Measurements from ENCODE around the gene KCP.

The KCP gene

GRCh38 chr7:128859232-128860157 lies 51.0 kb downstream of the KCP start:
- ChIA-PET CTCF (interaction anchor here (0.5 to 1.5 kb wide), 5 partner anchors 21 to 1151 kb away, joined by 3 to 5 read pairs (median 3); no protein-coding TSS in a partner anchor), POLR2A (interaction anchor here (0.8 to 2.1 kb wide), 4 partner anchors 10 to 119 kb away, joined by 3 to 6 read pairs (median 3); no protein-coding TSS in a partner anchor)
- TF ChIP-seq NFRKB (IDR thresholded peaks at IDR 0.05) (no peak), TARDBP (IDR thresholded peaks at IDR 0.05) (no peak), SP1 (IDR thresholded peaks at IDR 0.05) (no peak), FOXM1 (IDR thresholded peaks at IDR 0.05; ENCODE audit: borderline replicate concordance) (no peak), ELF4 (IDR thresholded peaks at IDR 0.05) (no peak), SUZ12 (IDR thresholded peaks at IDR 0.05) (no peak), BHLHE40 (IDR thresholded peaks at IDR 0.05; ENCODE audit: borderline replicate concordance) (no peak), FOXK2 (IDR thresholded peaks at IDR 0.05) (no peak), HDGF (IDR thresholded peaks at IDR 0.05; ENCODE audit: borderline replicate concordance) (no peak), PKNOX1 (IDR thresholded peaks at IDR 0.05) (no peak), L3MBTL2 (conservative IDR thresholded peaks at IDR 0.05) (no peak), ZNF384 (IDR thresholded peaks at IDR 0.05) (no peak), CTBP1 (IDR thresholded peaks at IDR 0.05; ENCODE audit: borderline replicate concordance) (no peak), FOXA1 (IDR thresholded peaks at IDR 0.05) (no peak)
- no peak for DNase-seq (ENCODE audit: extremely low spot score)

DNA sequence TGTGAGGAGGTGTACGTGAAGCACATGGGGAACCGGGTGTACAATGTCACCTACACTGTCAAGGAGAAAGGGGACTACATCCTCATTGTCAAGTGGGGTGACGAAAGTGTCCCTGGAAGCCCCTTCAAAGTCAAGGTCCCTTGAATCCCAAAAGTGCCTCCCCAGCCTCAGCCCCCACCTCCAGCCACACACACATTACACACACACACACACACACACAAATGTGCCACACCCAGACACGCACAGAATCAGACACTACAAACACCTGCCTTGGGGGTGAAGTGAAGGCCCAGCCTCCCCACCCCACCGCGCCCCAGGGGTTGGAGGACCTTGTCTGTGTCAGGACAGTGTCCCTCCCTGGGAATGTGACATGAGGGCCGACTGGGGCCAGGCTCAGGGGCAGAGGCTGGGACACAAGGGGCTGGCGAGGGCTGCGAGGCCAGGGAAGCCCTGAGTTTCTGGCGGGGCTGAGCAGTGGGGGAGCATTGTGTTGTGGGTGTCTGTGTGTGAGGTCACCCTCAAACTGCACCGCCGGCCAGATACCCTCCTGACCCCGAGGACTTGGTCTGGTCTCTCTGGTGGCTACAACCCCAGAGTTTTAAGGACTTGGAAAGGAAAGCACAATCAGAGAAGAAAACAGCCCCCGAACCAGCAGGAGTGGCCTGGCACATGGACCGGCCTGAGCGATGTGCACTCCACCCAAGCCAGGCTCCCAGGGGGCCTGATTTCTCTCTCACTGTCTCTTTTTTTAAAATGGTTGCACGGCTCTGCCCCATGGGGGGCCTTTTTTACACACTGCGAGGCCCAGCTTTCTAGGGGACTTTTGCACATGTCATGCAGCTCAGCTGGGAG lies 51.9 kb downstream of the KCP start:
- POLR2A ChIA-PET = no interaction called here
- DNase-seq (ENCODE audit: extremely low spot score) = no peak
- TF ChIP-seq PKNOX1 (IDR thresholded peaks at IDR 0.05) = no peak
- no peak for TF ChIP-seq SP1 (IDR thresholded peaks at IDR 0.05)
- CTCF ChIA-PET = no interaction called here

DNA sequence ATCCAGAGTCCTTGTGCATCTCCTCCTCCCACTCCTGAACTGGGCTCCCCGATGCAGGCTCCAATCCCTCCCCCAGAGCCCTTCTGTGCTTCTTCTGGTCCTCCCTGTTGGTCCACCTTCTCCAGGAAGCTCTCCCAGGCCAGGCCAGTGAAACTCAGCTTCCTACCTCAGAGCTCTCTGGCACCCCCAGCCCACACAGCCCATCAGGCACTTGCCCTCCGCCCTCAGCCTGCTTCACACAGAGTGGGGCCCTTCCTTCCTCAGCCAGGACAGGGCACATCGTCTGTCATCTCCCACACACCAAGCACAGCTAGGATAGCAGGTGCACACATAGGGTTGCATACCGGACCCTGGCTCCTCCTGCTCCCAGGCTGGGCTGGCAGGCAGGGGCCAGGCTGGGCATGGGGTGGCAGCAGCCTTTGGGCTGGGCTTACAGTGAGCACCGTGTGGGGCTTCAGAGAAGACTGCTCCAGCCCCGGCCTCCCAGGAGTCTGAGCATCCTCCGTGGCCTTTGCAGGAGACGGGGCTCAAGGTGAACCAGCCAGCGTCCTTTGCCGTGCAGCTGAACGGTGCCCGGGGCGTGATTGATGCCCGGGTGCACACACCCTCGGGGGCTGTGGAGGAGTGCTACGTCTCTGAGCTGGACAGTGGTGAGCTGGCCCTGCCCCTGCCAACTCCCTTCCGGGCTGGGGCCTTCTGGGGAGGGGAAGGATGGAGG lies 54.3 kb downstream of the KCP start:
- POLR2A ChIA-PET = no interaction called here
- TF ChIP-seq TARDBP (IDR thresholded peaks at IDR 0.05) (no peak), FOXM1 (IDR thresholded peaks at IDR 0.05; ENCODE audit: borderline replicate concordance) (no peak), ELF4 (IDR thresholded peaks at IDR 0.05) (no peak), NFRKB (IDR thresholded peaks at IDR 0.05) (no peak)
- no peak for DNase-seq (ENCODE audit: extremely low spot score)
- CTCF ChIA-PET = no interaction called here

GRCh38 chr7:128855559-128855958 lies 55.0 kb downstream of the KCP start:
- DNase-seq (ENCODE audit: extremely low spot score) = no peak
- CTCF ChIA-PET = no interaction called here
- TF ChIP-seq FOXA1 (IDR thresholded peaks at IDR 0.05) (no peak), NFRKB (IDR thresholded peaks at IDR 0.05) (no peak), BHLHE40 (IDR thresholded peaks at IDR 0.05; ENCODE audit: borderline replicate concordance) (no peak), SUZ12 (IDR thresholded peaks at IDR 0.05) (no peak), ARNT (IDR thresholded peaks at IDR 0.05) (no peak)
- POLR2A ChIA-PET = no interaction called here

DNA sequence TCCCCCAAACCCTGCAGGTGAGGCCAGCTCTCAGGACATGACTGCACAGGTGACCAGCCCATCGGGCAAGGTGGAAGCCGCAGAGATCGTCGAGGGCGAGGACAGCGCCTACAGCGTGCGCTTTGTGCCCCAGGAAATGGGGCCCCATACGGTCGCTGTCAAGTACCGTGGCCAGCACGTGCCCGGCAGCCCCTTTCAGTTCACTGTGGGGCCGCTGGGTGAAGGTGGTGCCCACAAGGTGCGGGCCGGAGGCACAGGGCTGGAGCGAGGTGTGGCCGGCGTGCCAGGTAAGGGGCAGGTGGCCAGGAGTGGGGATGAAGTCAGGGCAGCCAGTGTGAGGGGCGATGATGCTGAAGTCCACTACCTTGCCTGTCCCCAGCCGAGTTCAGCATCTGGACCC lies 56.1 kb downstream of the KCP start:
- CTCF ChIA-PET = no interaction called here
- POLR2A ChIA-PET = no interaction called here
- no peak for DNase-seq (ENCODE audit: extremely low spot score)

More for the DNA sequence above, 56.1 kb downstream of the KCP start:
- TF ChIP-seq PKNOX1 (IDR thresholded peaks at IDR 0.05) (no peak), ZNF384 (IDR thresholded peaks at IDR 0.05) (no peak), FOXA1 (IDR thresholded peaks at IDR 0.05) (no peak), L3MBTL2 (conservative IDR thresholded peaks at IDR 0.05) (no peak), FOXM1 (IDR thresholded peaks at IDR 0.05; ENCODE audit: borderline replicate concordance) (no peak), LEF1 (IDR thresholded peaks at IDR 0.05; ENCODE audit: borderline replicate concordance) (no peak), CTBP1 (IDR thresholded peaks at IDR 0.05; ENCODE audit: borderline replicate concordance) (no peak), ARNT (IDR thresholded peaks at IDR 0.05) (no peak), SUZ12 (IDR thresholded peaks at IDR 0.05) (no peak), TARDBP (IDR thresholded peaks at IDR 0.05) (no peak), HDGF (IDR thresholded peaks at IDR 0.05; ENCODE audit: borderline replicate concordance) (no peak), NFRKB (IDR thresholded peaks at IDR 0.05) (no peak)
